Measurements from ENCODE around the gene MOXD1. TPM values are rescaled to one million over a fixed set of nuclear protein-coding genes. Genes with fewer than 3 reads are reported as not detected.
A peak's percentile ranks its signal among the peaks of the same experiment; 100 is the strongest.

The MOXD1 gene
- total RNA-seq, 4 donors from 2014 or later = 4.6 to 13.3 (median 6.6) TPM

- 12 to 23% methylated on average over 4 of the region's 4 CpGs for WGBS, 2 donors
These were observed 35.9 kb downstream of the MOXD1 start for GRCh38 chr6:132365281-132365907.

GRCh38 chr6:132364306-132365074 lies 36.8 kb downstream of the MOXD1 start:
- TF ChIP-seq EP300 (IDR thresholded peaks at IDR 0.05) (no peak), CTCF (IDR thresholded peaks at IDR 0.05) (no peak), POLR2A (IDR thresholded peaks at IDR 0.05) (no peak)
- H3K27ac ChIP-seq = peak overlapping the region in 3 of 4 donors; percentile 59 to 77 (median 67)

More at GRCh38 chr6:132365281-132365907, 35.9 kb downstream of the MOXD1 start:
- H3K27ac ChIP-seq = peak overlapping the region in 3 of 4 donors; percentile 59 to 77 (median 67)
- TF ChIP-seq CTCF (IDR thresholded peaks at IDR 0.05) (no peak), EP300 (IDR thresholded peaks at IDR 0.05) (peak in 1 of 2 donors; percentile 24)
- H3K9me3 ChIP-seq = no peaks in the 10 kb centered on the region
- no peaks in the 10 kb centered on the region for H3K36me3 ChIP-seq
- H3K4me1 ChIP-seq = peaks cover 0 to 22% (median 5%) of the 10 kb centered on the region in 4 donors
- no peak overlapping the region for H3K4me3 ChIP-seq
- DNase-seq (ENCODE audit: low spot score in 2 of 2) = no peak
- H3K27me3 ChIP-seq = no peaks in the 10 kb centered on the region

GRCh38 chr6:132362442-132363185 lies 38.7 kb downstream of the MOXD1 start:
- TF ChIP-seq EP300 (IDR thresholded peaks at IDR 0.05) (no peak), POLR2A (IDR thresholded peaks at IDR 0.05) (no peak), CTCF (IDR thresholded peaks at IDR 0.05) (no peak)
- Histone ChIP-seq H3K27ac (no peak overlapping the region), H3K36me3 (no peaks in the 10 kb centered on the region), H3K4me1 (peaks cover 0 to 22% (median 5%) of the 10 kb centered on the region in 4 donors), H3K9me3 (no peaks in the 10 kb centered on the region), H3K4me3 (no peak overlapping the region), H3K27me3 (no peaks in the 10 kb centered on the region)
- 53 to 62% methylated on average over 6 of the region's 6 CpGs for WGBS, 2 donors
- no peak for DNase-seq (ENCODE audit: low spot score in 2 of 2)

More at GRCh38 chr6:132364306-132365074, 36.8 kb downstream of the MOXD1 start:
- H3K36me3 ChIP-seq = no peaks in the 10 kb centered on the region
- H3K4me1 ChIP-seq = peaks cover 0 to 22% (median 5%) of the 10 kb centered on the region in 4 donors
- H3K9me3 ChIP-seq = no peaks in the 10 kb centered on the region
- WGBS, 2 donors = 58 to 60% methylated on average over 5 of the region's 5 CpGs
- no peak for DNase-seq (ENCODE audit: low spot score in 2 of 2)
- no peaks in the 10 kb centered on the region for H3K27me3 ChIP-seq
- no peak overlapping the region for H3K4me3 ChIP-seq

- Histone ChIP-seq H3K27ac (no peak overlapping the region), H3K4me1 (peaks cover 0 to 22% (median 5%) of the 10 kb centered on the region in 4 donors), H3K4me3 (no peak overlapping the region), H3K27me3 (no peaks in the 10 kb centered on the region), H3K36me3 (no peaks in the 10 kb centered on the region), H3K9me3 (no peaks in the 10 kb centered on the region)
- DNase-seq (ENCODE audit: low spot score in 2 of 2) = no peak
- WGBS, 2 donors = 88 to 98% methylated on average over 1 of the region's 1 CpG
- TF ChIP-seq CTCF (IDR thresholded peaks at IDR 0.05) (no peak), POLR2A (IDR thresholded peaks at IDR 0.05) (no peak), EP300 (IDR thresholded peaks at IDR 0.05) (no peak)
These were observed 40.2 kb downstream of the MOXD1 start for GRCh38 chr6:132361101-132361500.

Measured in tibial nerve (tissue), 4 donors.